Osteocyte (in vitro differentiated cells): ENCODE results near the gene LRIG1. TPM values are rescaled to one million over a fixed set of nuclear protein-coding genes. Genes with fewer than 3 reads are reported as not detected.
A peak's percentile ranks its signal among the peaks of the same experiment; 100 is the strongest.

Experiments
- DNase-seq: peaks from one replicate; pipeline ENCODE4 v3.0.0; 2021; ENCODE audit warnings: mixed read lengths; ENCODE audit not compliant: unreplicated experiment; ENCODE audit errors: extremely low spot score
- H3K27ac Mint-ChIP-seq: one replicate; pipeline ENCODE4 v1.8.0; 2021; ENCODE audit warnings: mild to moderate bottlenecking, mixed read lengths; ENCODE audit not compliant: unreplicated experiment
- H3K27me3 Mint-ChIP-seq: one replicate; pipeline ENCODE4 v1.8.0; 2021; ENCODE audit warnings: mixed read lengths; ENCODE audit not compliant: unreplicated experiment
- H3K36me3 Mint-ChIP-seq: one replicate; pipeline ENCODE4 v1.8.0; 2021; ENCODE audit warnings: mixed read lengths; ENCODE audit not compliant: unreplicated experiment
- H3K4me1 Mint-ChIP-seq: one replicate; pipeline ENCODE4 v1.8.0; 2021; ENCODE audit warnings: mixed read lengths; ENCODE audit not compliant: unreplicated experiment
- H3K4me3 Mint-ChIP-seq: one replicate; pipeline ENCODE4 v1.8.0; 2021; ENCODE audit warnings: mild to moderate bottlenecking, moderate library complexity, mixed read lengths; ENCODE audit not compliant: unreplicated experiment
- H3K9me3 Mint-ChIP-seq: one replicate; pipeline ENCODE4 v1.8.0; 2021; ENCODE audit warnings: mixed read lengths; ENCODE audit not compliant: unreplicated experiment
- total RNA-seq: library from RNA; stranded (reverse); gene quantifications from 2 replicates; pipeline ENCODE4 v1.2.1, GENCODE V29; 2021
- TF ChIP-seq, protein P1 (sequence below): fragments of 200-600 bp; sonication (generic); IDR thresholded peaks from 2 replicates; pipeline ENCODE4 v1.5.0; 2021; ENCODE audit warnings: antibody characterized with exemption, mild to moderate bottlenecking, moderate library complexity

LRIG1 gene
- total RNA-seq, 1 donor from 2014 or later, result 60.8 TPM

DNA sequence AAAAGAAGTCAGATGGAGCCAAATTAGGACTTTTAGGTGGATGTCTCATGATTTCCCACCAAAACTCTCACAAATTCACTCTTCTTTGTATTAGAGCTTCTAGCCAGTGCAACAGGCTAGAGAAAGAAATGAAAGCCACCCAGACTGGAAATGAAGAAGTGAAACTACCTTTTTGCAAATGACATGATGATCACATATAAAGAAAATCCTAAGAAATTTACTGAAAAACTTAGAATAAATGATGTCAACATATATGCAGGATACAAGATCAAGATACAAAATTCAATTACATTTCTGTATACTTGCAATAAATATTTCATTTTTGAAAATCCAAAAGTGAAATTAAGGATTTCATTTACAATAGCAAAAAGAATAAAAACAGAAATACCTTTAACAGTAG is 110.8 kb downstream of the LRIG1 start:
- Mint-ChIP-seq H3K4me3 (no peak overlapping the region), H3K36me3 (peaks cover 51% of the 10 kb centered on the region), H3K4me1 (peaks cover 54% of the 10 kb centered on the region), H3K27ac (no peak overlapping the region), H3K9me3 (no peaks in the 10 kb centered on the region), H3K27me3 (no peaks in the 10 kb centered on the region)
- no peak for DNase-seq
- TF ChIP-seq, protein P1, sequence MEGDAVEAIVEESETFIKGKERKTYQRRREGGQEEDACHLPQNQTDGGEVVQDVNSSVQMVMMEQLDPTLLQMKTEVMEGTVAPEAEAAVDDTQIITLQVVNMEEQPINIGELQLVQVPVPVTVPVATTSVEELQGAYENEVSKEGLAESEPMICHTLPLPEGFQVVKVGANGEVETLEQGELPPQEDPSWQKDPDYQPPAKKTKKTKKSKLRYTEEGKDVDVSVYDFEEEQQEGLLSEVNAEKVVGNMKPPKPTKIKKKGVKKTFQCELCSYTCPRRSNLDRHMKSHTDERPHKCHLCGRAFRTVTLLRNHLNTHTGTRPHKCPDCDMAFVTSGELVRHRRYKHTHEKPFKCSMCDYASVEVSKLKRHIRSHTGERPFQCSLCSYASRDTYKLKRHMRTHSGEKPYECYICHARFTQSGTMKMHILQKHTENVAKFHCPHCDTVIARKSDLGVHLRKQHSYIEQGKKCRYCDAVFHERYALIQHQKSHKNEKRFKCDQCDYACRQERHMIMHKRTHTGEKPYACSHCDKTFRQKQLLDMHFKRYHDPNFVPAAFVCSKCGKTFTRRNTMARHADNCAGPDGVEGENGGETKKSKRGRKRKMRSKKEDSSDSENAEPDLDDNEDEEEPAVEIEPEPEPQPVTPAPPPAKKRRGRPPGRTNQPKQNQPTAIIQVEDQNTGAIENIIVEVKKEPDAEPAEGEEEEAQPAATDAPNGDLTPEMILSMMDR, result no peak

DNA sequence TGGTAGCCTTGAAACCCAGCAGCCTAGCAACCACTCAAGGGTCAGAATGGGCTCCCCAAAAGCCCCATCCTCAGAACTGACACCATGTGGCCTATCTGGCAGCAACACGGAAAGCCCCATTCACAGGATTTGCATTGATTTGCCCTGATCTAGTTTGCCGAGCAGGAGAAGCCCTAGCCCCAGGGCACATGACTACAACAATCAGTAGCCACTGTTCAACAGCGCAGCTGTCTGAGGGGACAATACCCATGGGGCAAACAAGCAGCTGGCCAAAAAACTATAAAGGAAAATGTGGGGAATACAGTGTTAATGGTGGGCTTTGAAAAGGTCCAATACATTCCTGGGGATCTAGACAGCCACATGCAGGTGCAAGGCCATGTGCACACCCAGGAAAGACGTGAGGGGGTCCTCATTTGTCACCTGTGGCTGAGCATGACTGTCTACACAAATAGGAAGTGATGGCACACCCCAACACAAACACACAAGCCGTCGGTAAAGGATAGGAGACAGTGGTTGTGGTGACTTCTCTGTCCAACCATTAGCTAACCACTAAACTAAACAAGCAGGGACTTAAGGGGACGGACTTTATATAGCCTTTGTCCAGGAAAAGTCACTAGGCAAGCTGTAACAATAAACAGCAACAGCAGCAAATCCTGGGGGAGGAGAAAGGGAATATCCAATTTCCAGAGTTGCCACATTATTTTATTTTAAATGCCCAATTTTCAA is 113.7 kb downstream of the LRIG1 start:
- Mint-ChIP-seq H3K36me3 (peaks cover 74% of the 10 kb centered on the region), H3K27ac (peak overlapping the region; percentile 52), H3K9me3 (no peaks in the 10 kb centered on the region), H3K4me3 (no peak overlapping the region), H3K4me1 (peaks cover 24% of the 10 kb centered on the region), H3K27me3 (no peaks in the 10 kb centered on the region)
- TF ChIP-seq, protein P1, result no peak
- peak; percentile 44 for DNase-seq

DNA sequence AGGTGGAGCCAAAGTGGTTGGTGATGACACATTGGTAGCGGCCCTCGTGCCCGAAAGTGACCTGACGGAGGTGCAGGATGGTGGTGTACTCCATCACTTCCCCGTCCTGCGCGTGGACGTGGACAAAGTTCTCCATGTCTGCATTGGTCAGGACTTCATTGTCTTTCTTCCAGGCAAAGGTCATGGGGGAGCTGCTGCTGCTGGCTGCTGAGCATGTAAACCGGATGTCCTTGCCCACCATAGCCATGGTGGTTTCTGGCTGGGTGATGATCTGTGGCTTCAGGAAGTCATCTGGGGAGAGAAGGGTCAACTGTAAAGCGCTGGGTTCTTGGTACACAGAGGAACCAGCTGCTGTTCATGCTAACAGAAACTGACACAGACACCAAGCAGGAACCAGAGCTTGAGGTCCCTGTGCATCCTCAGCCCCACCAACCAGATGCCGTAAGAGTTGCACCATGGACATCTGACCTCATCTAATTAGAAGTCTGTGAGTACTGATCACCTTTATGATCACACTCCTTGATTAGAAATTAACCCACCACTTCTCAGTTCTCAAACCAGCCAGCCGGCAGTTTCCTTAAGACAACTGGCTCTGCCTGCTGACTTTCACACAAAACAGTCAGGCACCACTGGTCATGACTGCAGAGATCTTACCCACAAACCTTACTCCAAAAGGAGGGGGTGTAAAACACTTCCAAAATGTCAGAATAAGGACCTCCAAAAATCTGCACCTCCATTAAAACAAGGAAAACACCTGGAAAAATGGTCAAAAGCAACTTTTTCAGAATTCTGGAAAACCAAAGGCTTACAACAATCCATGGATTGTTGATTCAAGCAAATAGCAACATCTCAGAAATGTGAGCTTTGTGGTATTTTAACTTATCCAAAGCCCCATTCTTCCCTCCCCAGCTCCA is 114.6 kb downstream of the LRIG1 start:
- TF ChIP-seq, protein P1, result no peak
- H3K36me3 Mint-ChIP-seq, result peaks cover 73% of the 10 kb centered on the region
- no peaks in the 10 kb centered on the region for H3K9me3 Mint-ChIP-seq
- no peak overlapping the region for H3K27ac Mint-ChIP-seq
- H3K4me1 Mint-ChIP-seq, result peaks cover 20% of the 10 kb centered on the region
- no peak overlapping the region for H3K4me3 Mint-ChIP-seq
- H3K27me3 Mint-ChIP-seq, result no peaks in the 10 kb centered on the region
- peak; percentile 67 for DNase-seq

DNA sequence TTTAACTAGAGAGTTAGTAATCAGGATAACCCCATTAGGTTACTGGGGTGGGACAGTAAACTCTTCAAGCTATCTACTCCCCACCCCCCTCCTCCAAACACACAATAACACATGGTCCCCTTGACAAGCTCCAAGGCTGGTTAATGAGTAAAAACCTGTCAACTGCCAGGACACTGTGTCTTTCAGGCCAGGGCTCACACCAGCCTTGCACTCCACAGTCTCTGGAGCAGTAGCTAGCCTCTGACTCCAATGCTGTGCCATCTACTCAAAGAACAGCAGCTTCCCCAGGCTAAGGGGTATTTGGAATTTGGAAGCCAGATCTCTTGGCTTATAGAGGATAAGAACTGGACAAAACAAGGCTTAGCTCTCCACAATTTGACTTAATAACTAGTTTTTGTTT is 115.8 kb downstream of the LRIG1 start:
- peaks cover 19% of the 10 kb centered on the region for H3K4me1 Mint-ChIP-seq
- H3K4me3 Mint-ChIP-seq, result no peak overlapping the region
- no peaks in the 10 kb centered on the region for H3K27me3 Mint-ChIP-seq

More for the DNA sequence above, 115.8 kb downstream of the LRIG1 start:
- peak; percentile 10 for DNase-seq
- TF ChIP-seq, protein P1, result no peak
- Mint-ChIP-seq H3K27ac (no peak overlapping the region), H3K9me3 (no peaks in the 10 kb centered on the region), H3K36me3 (peaks cover 77% of the 10 kb centered on the region)
